Renal pelvis (tissue), 4 donors: ENCODE results near the gene FXYD5. TPM values are rescaled to one million over a fixed set of nuclear protein-coding genes. Genes with fewer than 3 reads are reported as not detected.
"Not testable (repeated sequence)": the region's sequence is repeated elsewhere in the genome, so short reads cannot be mapped to it uniquely, and the experiment has no call there.

ENCODE experiments used
- DNase-seq: peaks from one replicate; pipeline ENCODE4 v3.0.0-alpha.2; 2013
- polyA plus RNA-seq, 3 donors: library from polyadenylated mRNA; unstranded; fragments of 120-200 nt; gene quantifications; one replicate each; pipeline ENCODE4 v1.2.1, GENCODE V29; 2013; ENCODE audit not compliant: insufficient read length in 3 of 3

FXYD5 gene
- polyA plus RNA-seq, 3 donors = 21.7 to 26.8 (median 23.0) TPM

- peak; percentile 81 for DNase-seq
Observed at GRCh38 chr19:35135389-35135909, 19.1 kb upstream of the FXYD5 start.

GRCh38 chr19:35136231-35136630 is 18.3 kb upstream of the FXYD5 start:
- no peak for DNase-seq

- DNase-seq = no peak
Observed at GRCh38 chr19:35136977-35137702, 17.4 kb upstream of the FXYD5 start.

GRCh38 chr19:35138305-35138892 is 16.1 kb upstream of the FXYD5 start, which contains the start of gene FXYD1:
FXYD1 (plus strand) TSS chr19:35138824; CDS start chr19:35140080, 1,256 bp downstream.
- no peak for DNase-seq

GRCh38 chr19:35140207-35140961 is 14.2 kb upstream of the FXYD5 start:
- DNase-seq = no peak

GRCh38 chr19:35140962-35141836 is 13.3 kb upstream of the FXYD5 start:
- peak; percentile 75 for DNase-seq

- no peak for DNase-seq
Observed at GRCh38 chr19:35141837-35142605, 12.5 kb upstream of the FXYD5 start.

GRCh38 chr19:35142606-35143230 is 11.8 kb upstream of the FXYD5 start:
- no peak for DNase-seq

- DNase-seq = no peak
Observed at GRCh38 chr19:35143231-35143715, 11.3 kb upstream of the FXYD5 start, which contains the start of gene FXYD7. FXYD7 (plus strand) TSS chr19:35143255; CDS start chr19:35143334, 79 bp downstream.

- DNase-seq = no peak
Observed at GRCh38 chr19:35143818-35144217, 10.7 kb upstream of the FXYD5 start.

GRCh38 chr19:35144259-35144599 is 10.3 kb upstream of the FXYD5 start:
- no peak for DNase-seq

GRCh38 chr19:35144600-35145436 is 9.7 kb upstream of the FXYD5 start:
- DNase-seq = peak; percentile 68

- no peak for DNase-seq
Observed at GRCh38 chr19:35146746-35147459, 7.6 kb upstream of the FXYD5 start.

- DNase-seq = no peak
Observed at GRCh38 chr19:35149463-35149862, 5.1 kb upstream of the FXYD5 start.

GRCh38 chr19:35150445-35150844 is 4.1 kb upstream of the FXYD5 start:
- no peak for DNase-seq

GRCh38 chr19:35151273-35152065 is 3.1 kb upstream of the FXYD5 start:
- DNase-seq = no peak

GRCh38 chr19:35153129-35153522 is 1.4 kb upstream of the FXYD5 start:
- DNase-seq = not testable (repeated sequence)
